HG03571 (cell line): ENCODE results near the gene RALY.

Source experiments
- ATAC-seq: cut with Tn5 transposase; IDR thresholded peaks from one replicate; pipeline ENCODE4 v1.9.1; 2021; ENCODE audit not compliant: unreplicated experiment

RALY gene

DNA sequence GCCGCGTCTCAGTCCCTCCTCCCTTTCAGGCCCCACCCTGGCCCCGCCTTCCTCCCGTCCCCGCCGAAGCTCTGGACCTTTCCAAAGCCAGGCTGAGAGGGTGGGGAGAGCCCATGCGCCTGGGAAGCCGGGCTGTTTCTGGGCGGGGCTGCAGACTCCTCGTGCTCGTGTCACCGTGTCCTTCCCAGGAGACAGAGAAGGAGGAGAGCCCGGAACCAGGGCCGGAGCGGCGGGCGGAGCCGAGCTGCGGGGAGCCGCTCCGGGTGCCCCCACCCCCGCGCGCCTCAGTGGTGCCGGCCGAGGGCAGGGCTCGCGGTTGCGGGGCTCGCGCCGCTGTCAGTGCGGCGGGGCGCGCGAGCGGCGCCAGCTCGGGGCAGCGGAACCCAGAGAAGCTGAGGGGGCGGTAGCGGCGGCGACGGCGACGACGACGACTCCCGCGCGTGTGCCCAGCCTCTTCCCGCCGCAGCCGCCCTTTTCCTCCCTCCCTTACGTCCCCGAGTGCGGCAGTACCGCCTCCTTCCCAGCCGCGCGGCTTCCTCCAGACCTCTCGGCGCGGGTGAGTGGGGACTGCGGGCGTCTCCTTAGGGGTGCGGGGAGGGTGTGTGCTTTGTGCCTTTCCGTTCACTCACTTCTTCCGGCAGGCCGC, at the start of gene RALY:
Gene RALY (plus strand): TSS at position 336 of the 646 bp plus-strand sequence. CDS start 78,164 bp downstream, outside the sequence.
- ATAC-seq: peak; percentile 52

DNA sequence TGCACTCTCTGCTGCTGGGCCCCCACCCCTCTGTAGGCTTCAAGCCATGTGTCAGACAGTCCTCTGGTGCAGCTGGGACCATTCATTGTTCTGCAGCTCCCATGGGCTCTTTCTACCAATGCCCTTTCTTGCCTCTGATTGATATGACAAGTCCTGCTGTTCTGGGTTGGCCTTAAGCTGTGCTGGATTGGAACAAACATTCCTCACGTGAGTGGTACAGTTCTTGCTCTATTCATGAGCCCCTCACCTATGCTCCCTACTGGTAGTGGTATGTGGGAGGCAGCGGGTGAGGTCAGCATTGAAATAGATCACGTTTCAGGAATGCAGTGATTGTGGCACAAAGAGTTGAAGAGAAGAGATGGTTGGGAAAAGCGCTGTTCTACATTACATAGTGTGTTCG, 48.8 kb upstream of the RALY start:
- ATAC-seq: no peak

DNA sequence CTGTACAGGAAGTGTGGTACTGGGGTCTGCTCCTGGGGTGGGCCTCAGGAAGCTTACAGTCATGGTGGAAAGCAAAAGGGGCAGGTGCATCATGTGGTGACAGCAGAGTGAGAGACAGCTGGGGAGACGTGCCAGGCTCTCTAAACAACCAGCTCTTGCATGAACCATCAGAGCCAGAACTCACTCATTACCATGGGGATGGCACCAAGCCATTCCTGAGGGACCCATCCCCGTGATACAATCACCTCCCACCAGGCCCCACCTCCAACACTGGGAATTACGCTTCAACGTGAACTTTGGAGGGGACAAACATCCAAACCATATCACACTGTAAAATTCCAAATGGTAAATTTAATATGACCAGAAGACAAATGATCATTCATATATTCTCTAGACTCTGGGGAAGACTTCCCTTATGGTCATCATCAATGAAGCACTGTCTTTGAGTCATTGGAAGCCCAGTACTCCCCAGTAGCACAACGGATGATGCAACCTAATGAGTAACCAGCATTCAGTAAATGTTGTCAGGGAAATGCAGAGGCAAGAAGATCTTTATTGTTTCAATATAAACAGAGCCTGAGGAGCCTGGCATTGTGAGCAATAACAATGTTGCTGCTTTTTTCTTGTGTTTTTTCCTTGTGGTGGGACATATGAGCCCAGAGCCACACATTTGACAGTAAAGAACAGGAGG, 48.2 kb upstream of the RALY start:
- ATAC-seq: no peak

DNA sequence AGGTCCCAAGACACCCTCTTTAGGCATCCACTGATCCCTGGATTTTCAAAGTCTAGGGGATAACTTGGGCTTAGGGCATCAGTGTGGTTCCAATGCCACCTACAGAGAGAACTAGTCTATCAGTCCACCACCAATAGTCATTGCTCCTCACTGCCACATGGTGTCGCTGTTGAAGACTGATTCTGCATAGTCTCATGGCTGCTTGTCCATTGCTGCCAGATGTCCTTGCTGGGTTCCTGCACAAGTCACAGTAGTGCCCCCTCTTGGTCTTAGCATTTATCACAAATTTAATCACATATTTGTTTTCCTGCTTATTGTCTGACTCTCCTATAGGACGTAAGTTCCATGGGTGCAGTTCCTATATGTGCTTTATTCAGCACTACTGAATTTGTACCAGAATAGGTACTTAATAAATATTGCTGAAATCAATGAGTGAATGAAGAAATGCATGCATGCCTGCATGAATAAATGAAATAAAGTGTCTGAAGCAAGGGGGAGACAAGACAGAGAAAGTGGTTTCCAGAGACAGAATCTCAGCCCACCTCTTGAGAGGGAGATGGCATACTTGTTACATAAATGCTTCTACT, 45.9 kb upstream of the RALY start:
- ATAC-seq: no peak

DNA sequence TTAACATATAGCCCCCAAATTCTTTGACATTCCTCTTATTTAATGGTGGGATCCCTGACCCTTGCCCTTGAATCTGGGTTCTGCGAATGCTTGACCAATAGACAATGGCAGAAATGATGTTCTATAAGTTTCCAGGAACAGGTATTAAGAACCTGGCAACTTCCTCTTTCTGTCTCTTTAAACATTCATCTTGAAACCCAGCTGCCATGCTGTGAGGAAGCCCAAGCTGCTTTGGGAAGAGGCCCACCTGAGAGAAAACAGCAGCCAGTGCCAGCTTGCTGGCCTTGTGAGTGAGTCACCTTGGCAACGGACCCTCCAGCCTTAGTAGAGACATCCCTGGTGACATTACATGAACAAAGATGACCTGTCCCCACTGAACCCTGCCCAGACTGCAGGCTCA, 45.2 kb upstream of the RALY start:
- no peak for ATAC-seq

DNA sequence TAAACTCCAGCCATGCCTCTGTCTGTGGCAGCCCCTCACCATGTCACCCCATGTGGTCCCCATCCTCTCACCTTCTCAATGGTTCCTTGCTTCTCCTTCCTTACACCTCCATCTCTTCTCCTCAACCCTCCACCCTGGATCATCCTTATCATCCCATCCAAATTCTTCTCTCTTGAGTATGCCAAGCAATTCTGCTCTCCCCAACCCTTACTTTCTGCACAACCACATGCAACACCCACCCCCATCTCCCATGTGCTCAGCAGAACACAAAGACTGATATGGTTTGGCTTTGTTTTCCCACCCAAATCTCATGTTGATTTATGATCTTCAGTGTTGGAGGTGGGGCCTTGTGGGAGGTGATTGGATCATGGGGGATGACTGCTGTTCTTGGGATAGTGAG, 42.5 kb upstream of the RALY start:
- no peak for ATAC-seq

DNA sequence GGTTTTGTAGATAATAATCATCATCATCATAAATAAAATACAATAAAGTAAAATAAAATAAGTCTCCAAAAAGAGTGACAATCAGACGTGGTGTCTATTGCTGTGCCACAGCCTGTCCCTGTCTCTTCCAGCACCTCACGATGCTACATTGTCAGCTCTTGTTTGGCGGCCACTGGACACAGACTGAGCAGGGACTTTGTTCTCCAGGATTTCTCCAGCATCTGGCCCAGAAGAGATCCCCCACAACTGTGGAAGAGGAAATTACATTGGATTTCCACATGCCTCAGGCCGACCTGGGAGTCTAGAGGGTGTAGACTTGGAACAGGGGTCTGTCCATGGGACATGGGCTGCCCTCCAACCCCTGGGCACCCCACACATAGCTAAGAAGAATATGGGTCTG, 39.2 kb upstream of the RALY start:
- ATAC-seq: no peak

DNA sequence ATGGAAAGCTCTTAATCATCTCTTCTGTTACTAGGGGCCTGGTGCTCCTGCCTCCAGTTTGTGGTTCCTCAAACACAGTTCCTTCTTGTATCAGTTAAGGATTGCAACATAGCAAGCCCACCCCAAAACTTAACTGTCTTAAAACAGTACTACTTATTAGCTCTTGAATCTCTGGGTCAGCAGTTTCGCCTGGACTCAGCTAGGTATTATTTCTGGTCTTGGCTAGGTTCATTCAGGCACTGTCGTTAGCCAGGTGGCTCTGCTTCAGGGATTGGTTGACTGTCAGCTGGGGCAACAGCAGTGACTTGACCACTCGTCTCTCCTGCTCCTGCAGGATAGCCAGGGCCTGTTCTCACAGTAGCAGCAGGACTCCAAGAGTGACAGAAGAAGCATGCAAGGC, 30.0 kb upstream of the RALY start:
- no peak for ATAC-seq

DNA sequence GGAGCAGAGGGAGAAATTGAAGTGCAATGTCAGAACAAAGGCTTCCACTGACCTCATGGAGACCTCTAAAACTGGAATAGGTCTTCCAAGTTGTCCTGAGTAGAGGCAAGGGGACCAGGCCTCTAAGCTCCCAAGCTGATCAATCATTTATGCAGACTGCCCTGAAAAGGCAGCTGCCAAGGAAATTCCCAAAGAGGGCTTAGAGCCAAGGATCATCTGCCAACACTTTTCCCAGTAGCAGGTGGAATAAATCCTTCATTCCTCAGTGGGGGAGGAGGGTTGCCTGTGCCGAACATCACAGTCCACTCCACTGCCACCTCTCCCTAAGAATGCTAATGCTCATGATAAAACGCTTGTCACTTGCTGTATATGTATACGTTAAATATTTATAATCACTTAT, 29.3 kb upstream of the RALY start:
- no peak for ATAC-seq

DNA sequence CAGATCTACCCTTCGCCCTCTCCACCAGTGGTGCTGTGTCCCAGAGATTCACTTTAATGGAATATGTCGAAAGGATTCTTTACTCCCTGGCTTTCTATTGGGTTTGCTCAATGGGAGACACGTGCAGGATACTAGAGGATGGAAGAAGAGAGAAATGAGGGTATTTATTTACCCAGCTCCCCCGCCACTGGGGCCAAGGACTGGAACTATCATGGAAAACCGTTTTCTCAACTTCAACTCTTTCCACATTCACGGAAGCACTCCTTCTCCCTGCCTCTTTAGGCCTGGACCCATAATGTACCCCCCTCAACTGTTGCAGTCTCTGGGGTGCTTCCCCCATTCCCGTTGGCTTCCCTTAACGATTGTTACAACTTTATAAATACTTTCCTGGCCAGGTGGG, 26.6 kb upstream of the RALY start:
- no peak for ATAC-seq

DNA sequence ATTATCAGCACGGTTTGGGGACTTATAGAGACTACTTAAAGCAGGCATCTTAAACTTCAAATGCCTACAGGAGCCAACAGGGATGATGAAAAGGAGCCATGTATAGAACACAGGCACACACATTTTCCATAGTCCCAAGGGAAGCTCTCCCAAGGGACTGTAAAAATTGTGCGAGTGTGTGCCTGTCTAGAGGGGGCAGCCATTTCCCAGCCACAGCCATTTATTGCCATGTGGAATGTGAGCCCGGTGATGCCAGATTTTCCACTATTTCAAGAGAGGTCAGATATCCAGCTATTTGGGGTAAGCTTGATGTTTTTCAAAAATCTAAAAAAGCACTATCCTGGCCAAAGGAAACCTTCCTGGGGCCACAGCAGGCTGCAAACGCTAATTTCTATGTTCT, 24.1 kb upstream of the RALY start:
- ATAC-seq: no peak

DNA sequence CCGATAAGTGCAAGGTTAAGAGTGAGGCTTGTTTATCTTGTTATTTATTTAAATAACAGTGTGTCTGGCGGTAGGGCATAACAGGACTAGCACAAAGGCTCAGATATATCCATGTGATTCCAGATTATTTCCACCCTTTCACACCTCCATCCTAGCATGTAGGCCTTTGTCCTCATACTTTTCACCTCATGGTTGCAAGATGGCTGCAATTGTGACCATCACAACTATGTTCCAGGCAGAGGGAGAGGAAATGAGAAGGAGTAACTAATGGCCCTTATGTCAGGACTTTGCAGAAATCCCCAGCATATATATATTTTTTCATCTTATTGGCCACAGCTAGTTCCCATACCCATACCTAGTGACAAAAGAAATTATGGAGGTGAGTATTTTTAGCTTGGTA, 23.5 kb upstream of the RALY start:
- ATAC-seq: no peak

DNA sequence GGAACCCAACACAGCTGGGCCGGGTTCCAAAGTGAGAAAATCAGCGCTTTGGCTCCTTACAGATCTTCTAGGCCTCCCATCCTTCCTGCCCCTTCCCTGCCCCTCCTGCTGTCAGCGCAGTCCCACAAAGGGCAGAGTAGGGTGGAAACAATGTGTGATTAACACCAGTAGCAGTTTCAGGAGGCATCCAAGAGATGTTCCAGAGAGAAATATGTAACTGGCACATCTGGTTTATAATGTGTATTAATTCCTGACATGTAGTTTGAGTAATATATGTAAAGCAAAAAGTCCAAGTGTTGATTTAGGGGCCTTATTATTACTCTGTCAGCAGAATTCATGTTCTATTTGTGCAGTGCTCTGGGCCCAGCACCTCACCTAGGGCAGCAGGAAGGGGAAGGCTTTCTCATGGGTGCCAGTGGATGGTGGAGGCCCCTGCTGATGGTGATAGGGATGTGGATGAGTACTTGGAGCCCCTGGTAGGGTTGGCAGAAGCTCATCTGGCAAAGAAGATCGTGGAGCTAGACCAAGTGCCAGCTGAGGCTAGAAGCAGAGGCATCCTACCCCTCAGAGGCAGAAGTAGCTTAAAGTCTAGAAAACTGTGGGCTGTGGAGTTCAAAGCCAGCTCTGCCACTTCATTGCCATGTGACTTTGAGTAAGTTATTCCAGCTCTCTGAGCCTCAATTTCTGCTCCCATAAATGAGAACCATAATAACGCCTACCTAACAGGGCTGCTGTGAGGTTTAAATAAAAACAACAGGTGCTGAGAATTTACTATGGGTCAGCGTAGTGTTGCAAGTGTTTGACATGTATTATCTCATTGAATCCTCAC, 22.4 kb upstream of the RALY start:
- no peak for ATAC-seq

DNA sequence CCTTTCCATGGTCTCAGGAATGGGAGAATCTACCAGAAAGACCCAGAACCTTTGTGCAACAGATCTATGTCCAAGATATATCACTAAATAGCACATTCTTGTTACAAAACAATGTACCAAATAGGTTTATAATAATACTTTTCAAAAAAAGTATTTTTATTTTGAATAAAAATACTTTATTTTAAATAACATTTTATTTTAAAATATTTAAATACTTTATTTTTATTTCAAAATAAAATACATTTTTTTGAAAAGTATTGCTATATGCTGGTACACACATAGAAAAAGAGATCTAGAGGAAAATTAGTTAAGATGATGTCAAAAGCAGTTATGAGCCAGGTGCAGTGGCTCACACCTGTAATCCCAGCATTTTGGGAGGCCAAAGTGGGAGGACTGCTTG, 16.8 kb upstream of the RALY start:
- no peak for ATAC-seq

DNA sequence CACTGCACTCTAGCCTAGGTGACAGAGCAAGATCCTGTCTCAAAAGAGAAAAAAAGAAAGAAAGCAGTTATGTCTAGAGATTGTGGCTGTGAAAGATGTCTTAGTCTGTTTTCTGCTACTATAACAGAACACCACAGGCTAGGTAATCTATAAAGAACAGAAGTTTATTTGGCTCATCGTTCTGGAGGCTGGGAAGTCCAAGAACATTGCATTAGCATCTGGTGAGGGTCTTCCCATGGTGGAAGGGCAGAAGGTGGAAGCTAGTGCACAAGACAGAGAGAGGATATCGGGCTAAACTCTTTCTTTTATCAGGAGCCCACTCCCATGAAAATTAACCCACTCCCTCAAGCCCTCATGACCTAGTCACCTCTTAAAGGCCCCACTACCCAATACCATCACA, 16.2 kb upstream of the RALY start:
- ATAC-seq: no peak

DNA sequence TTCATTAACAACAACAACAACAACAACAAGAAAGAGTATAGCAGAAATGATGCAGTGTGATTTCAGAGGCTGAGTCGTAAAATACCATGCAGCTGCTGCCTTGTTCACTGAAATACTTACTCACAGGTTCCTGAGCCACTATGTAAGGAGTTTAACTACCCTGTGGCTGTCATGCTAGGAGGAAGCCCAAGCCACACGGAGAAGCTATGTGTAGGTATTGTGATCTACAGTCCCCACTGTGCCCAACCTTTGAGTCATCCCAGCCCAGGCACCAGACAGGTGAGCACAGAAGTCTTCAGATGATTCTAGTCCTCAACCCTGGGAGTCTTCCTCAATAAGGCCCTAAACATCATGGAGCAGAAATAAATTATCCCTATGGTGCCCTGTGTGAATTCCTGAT, 14.6 kb upstream of the RALY start:
- ATAC-seq: no peak

DNA sequence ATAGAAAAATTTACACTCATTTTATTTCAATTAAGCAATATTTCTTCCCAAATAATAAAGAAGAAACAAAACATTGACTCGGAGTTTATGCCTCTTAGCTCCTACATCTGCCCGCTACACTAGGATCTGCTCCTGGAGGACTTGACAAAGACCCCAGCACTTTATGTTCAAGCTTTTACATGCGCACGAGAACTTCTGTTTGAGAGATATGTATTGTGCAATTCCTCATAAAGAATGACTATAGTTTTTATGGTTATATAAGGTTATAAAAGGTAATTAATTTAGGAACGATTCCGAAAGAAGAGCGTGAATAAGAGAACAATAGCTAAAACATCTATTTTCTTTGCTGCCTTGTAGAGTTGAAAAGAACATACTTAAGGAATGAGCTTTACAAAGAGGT, 12.4 kb upstream of the RALY start:
- no peak for ATAC-seq

DNA sequence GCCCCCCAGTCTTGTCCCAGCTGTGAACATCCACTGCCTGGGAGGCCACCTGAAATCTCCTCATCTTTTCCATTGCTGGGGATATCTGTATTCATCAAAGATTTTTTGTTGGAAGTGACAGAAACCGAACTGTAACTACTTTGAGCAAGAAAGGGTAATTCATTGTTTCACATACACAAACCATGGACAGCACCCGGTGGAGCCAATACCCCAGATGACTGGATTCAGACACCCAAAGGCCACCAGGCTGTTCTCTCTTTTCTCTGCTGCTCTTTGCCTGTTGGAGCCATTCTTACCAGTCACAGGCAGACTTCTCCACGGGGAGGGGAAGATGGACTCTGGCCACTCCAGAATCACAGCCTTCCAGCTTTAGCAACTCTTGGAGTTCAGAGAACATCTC, 11.7 kb upstream of the RALY start:
- no peak for ATAC-seq

DNA sequence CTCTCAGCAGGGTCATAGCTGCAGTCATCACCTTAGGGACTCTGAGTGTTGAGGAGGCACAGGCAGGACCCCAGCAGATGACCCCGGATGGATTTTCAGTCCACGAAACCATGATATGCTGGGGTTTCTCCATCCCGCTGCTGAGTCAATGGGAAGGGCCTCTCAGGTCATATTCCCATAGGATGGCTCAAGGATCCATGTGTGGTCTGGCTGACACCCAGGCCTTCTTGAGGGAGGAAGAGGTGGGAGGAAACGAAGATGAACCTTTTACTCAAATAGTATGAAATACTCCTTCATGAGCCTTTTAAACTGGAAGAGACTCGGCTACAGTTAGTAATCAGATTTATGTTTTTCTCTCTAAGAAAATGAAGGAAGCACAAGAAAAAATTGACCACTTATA, 10.3 kb upstream of the RALY start:
- no peak for ATAC-seq

DNA sequence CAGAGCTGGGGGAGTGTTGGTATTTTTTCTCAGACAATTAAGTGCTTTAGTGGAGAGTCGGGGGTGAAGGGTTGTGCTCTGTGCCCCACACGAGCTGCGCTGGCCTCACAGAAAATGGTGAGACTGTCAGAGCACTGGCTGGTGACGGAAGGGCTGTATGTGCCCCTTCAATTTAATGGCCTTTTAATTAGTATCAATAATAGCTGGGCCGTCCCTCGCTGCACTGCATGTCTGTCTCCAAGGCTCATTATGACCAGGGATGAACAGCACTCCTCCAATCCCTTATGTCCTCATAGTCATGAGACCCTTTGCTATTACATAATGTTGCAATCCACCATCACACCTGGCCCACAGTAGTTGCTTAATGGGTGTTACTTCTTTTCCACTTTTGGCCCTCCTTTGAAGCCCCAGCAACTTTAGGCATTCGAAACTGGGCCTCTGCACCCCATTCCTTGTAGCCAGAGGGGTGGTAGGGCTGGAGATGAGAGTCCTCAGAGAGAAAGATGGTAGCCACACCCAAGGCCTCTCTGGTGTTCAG, 9.5 kb upstream of the RALY start:
- ATAC-seq: no peak

DNA sequence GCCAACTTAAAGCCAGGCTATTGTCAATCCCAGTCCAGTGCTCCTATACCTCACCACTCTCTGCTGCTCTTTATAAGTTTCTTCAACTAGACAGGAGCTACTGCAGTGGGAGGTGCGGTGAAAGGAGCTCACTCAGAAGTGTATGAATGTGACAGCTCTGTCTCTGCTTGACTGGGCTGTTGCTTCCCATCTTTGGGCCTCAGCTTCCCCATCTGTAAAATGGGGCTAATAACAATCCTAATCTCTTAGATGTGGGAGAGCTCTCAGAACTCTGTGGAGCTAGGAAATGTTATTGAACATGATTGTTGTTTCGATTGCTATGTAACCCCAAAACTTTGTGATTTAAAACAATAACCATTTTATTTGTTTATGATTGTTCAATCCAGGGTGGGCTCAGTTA, 8.4 kb upstream of the RALY start:
- ATAC-seq: no peak

DNA sequence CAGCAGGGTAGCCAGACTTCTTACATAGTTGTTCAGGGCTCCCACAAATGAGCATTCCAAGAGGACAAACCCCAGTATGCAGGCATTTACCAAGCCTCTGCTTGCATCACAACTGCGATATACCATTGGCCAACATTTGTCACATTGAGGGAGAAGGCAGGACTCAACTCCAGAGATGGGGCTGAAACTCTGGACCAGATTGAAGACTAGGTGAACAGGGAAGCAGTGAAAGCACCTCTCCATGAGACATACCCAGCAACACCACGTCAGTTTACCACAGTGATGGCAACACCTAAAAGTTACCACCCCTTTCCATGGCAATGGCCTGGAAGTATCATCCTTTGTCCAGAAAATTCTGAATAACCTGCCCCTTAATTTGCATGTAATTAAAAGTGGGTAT, 7.9 kb upstream of the RALY start:
- ATAC-seq: no peak
